Measurements from ENCODE around the gene CCDC192.
"Not testable (repeated sequence)": the region's sequence is repeated elsewhere in the genome, so short reads cannot be mapped to it uniquely, and the experiment has no call there.

CCDC192 gene

DNA sequence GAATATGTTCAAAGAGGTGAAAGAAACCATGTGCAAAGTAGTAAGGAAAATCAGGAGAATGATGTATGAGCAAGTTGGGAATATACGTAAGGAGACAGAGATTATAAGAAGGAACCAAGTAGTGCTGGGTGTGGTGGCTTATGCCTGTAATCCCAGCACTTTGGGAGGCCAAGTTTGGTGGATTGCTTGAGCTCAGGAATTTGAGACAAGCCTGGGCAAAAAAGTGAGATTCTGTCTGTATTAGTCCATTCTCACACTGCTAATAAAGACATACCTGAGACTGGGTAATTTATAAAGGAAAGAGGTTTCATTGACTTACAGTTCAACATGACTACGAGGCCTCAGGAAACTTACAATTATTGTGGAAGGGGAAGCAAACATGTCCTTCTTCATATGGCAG, 88.7 kb downstream of the CCDC192 start:
- not testable (repeated sequence) for H3K9me3 ChIP-seq (ENCODE audit: control insufficient read depth in 2 of 2, low read length in 2 of 2); H3K27me3 ChIP-seq (ENCODE audit: control insufficient read depth in 1 of 2, insufficient read depth in 2 of 2, low read length in 2 of 2); H3K4me3 ChIP-seq (ENCODE audit: low read length in 2 of 2); H3K27ac ChIP-seq (ENCODE audit: low read length); H3K36me3 ChIP-seq (ENCODE audit: control insufficient read depth in 2 of 2, insufficient read depth in 2 of 2, low read length in 2 of 2); H3K4me1 ChIP-seq (ENCODE audit: control insufficient read depth, insufficient read depth, low read length); H3K9ac ChIP-seq (ENCODE audit: low read length in 2 of 2)

DNA sequence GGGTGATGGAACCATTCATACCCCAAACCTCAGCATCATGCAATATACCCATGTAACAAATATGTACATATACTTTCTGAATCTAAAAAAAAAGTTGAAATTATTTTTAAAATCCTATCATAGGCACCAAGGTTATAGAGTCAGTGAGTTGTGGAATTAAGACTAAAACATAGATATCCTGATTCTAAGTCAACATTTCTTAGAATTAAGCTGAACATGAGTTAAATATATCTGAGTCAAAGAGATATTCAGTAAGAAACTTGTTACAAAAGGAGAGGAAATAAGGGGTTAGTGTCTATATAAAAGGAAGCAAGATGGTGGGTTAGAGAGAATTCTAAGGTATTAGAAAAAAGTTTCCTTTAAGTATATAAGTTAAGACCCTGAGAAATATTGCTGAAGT, 89.9 kb downstream of the CCDC192 start:
- no peaks in the 10 kb centered on the region for H3K4me1 ChIP-seq (ENCODE audit: control insufficient read depth, insufficient read depth, low read length)
- H3K27ac ChIP-seq (ENCODE audit: low read length) = no peak overlapping the region
- H3K27me3 ChIP-seq (ENCODE audit: control insufficient read depth in 1 of 2, insufficient read depth in 2 of 2, low read length in 2 of 2) = no peaks in the 10 kb centered on the region
- no peaks in the 10 kb centered on the region for H3K36me3 ChIP-seq (ENCODE audit: control insufficient read depth in 2 of 2, insufficient read depth in 2 of 2, low read length in 2 of 2)
- no peak overlapping the region for H3K9ac ChIP-seq (ENCODE audit: low read length in 2 of 2)
- H3K4me3 ChIP-seq (ENCODE audit: low read length in 2 of 2) = no peak overlapping the region
- peaks cover 0 to 7% of the 10 kb centered on the region in 2 donors for H3K9me3 ChIP-seq (ENCODE audit: control insufficient read depth in 2 of 2, low read length in 2 of 2)

DNA sequence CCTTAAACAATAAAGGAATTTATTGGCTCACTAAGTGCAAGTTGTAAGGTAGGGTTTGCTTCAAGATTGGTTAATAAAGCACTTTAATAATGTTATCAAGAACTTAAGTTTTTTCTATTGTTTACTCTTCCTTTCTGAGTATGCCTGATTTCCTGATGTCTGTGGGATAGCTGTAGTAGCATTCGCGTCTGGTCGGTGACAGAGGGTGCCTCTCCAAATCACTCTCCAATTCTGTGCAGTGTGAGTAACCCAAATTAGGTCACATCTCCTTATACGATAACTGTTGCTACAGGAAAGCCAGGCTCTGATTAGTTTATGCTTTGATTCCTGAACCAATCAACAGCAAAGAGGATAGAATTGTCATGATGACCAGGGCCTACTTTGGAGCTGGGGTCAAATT, 90.7 kb downstream of the CCDC192 start:
- Histone ChIP-seq H3K4me3 (ENCODE audit: low read length in 2 of 2) (no peak overlapping the region), H3K27ac (ENCODE audit: low read length) (no peak overlapping the region), H3K9me3 (ENCODE audit: control insufficient read depth in 2 of 2, low read length in 2 of 2) (peaks cover 0 to 7% of the 10 kb centered on the region in 2 donors), H3K9ac (ENCODE audit: low read length in 2 of 2) (no peak overlapping the region), H3K4me1 (ENCODE audit: control insufficient read depth, insufficient read depth, low read length) (no peaks in the 10 kb centered on the region), H3K27me3 (ENCODE audit: control insufficient read depth in 1 of 2, insufficient read depth in 2 of 2, low read length in 2 of 2) (no peaks in the 10 kb centered on the region), H3K36me3 (ENCODE audit: control insufficient read depth in 2 of 2, insufficient read depth in 2 of 2, low read length in 2 of 2) (no peaks in the 10 kb centered on the region)

DNA sequence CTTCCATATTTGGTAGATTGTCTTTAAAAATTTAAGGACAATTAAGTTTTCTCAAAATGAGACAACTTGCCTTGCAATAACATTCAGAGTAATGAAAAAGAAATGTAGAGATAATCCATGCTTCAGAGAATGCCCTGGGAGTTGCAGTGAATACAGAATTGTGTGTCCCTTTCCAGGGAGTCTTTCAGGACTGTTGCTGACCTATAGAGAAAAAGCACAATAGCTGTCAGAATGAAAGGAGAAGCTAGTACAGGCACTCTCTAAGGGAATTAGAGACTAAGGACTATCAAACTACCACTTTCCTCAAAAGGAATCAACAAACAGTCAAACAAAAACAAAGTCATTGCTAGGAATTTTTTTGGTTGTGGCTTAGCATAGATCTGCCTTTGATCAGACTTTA, 93.0 kb downstream of the CCDC192 start:
- H3K36me3 ChIP-seq (ENCODE audit: control insufficient read depth in 2 of 2, insufficient read depth in 2 of 2, low read length in 2 of 2) = no peaks in the 10 kb centered on the region
- no peak overlapping the region for H3K27ac ChIP-seq (ENCODE audit: low read length)
- peaks cover 0 to 7% of the 10 kb centered on the region in 2 donors for H3K9me3 ChIP-seq (ENCODE audit: control insufficient read depth in 2 of 2, low read length in 2 of 2)
- no peak overlapping the region for H3K9ac ChIP-seq (ENCODE audit: low read length in 2 of 2)
- no peaks in the 10 kb centered on the region for H3K27me3 ChIP-seq (ENCODE audit: control insufficient read depth in 1 of 2, insufficient read depth in 2 of 2, low read length in 2 of 2)
- no peaks in the 10 kb centered on the region for H3K4me1 ChIP-seq (ENCODE audit: control insufficient read depth, insufficient read depth, low read length)
- H3K4me3 ChIP-seq (ENCODE audit: low read length in 2 of 2) = no peak overlapping the region

DNA sequence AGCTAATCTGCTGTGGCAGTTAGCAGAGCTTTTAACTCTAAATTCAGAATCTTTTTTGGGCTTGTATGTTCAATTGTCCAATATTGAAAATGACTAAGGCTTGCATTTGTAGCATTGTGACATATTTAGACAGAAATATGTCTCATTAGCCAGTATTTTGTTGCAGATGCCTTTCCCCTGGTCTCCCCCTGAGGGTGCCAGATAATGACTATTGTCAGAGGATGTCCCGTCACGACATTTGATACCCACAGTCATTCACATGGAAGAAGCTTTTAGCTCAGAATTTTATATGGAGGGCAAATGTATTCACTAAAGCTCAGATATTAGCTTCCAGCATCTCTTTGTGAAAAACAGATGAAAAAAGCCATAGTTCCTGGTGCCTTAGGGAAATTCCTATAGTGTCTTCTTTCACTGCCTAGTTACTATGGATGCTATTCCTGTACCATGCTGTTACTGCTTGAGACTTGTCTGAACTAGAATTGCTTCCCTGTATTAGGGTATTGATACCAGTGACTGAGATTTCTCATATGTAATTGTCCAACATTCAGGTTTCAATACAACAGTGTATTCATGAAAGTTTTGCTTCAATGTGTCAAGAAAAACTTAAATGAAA, 96.2 kb downstream of the CCDC192 start:
- no peaks in the 10 kb centered on the region for H3K36me3 ChIP-seq (ENCODE audit: control insufficient read depth in 2 of 2, insufficient read depth in 2 of 2, low read length in 2 of 2)
- peaks cover 8% of the 10 kb centered on the region for H3K4me1 ChIP-seq (ENCODE audit: control insufficient read depth, insufficient read depth, low read length)
- no peak overlapping the region for H3K4me3 ChIP-seq (ENCODE audit: low read length in 2 of 2)
- no peak overlapping the region for H3K9ac ChIP-seq (ENCODE audit: low read length in 2 of 2)
- no peaks in the 10 kb centered on the region for H3K27me3 ChIP-seq (ENCODE audit: control insufficient read depth in 1 of 2, insufficient read depth in 2 of 2, low read length in 2 of 2)
- H3K9me3 ChIP-seq (ENCODE audit: control insufficient read depth in 2 of 2, low read length in 2 of 2) = no peaks in the 10 kb centered on the region
- no peak overlapping the region for H3K27ac ChIP-seq (ENCODE audit: low read length)

DNA sequence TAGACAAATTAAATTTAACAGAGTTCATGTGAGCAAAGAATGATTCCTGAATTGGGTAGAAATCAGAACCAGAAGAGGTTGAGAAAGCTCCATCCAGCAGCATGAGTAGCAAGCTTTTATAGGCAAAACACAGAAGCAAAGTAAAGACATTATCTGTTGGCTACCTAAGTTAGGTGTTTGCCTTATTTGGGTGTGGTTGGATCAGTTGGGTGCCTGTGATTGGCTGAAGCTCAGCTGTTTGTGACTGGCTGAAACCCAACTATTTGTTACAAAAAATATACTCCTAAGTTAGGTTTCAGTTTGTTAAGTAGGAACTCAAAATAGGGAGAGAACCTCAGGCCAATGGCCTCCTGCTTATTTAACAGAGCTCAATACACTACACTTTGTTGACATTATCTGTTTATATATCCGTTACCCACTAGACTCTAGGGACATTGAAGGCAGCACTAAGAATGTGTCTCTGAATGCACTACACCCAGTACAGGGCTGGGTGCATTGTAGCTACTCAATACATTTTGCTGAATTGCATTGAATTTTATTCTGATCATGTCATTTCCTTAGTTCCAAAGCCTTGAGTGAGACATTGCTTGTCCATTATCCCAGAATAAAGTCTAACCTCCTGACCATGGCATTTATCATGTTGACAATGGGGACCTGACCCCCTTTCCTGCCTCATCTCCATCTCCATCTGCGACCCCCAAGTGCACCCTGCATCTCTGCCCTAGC, 98.7 kb downstream of the CCDC192 start:
- peaks cover 8% of the 10 kb centered on the region for H3K4me1 ChIP-seq (ENCODE audit: control insufficient read depth, insufficient read depth, low read length)
- H3K4me3 ChIP-seq (ENCODE audit: low read length in 2 of 2) = peak overlapping the region in 1 of 2 donors; percentile 31
- H3K36me3 ChIP-seq (ENCODE audit: control insufficient read depth in 2 of 2, insufficient read depth in 2 of 2, low read length in 2 of 2) = no peaks in the 10 kb centered on the region
- H3K9ac ChIP-seq (ENCODE audit: low read length in 2 of 2) = no peak overlapping the region
- no peaks in the 10 kb centered on the region for H3K9me3 ChIP-seq (ENCODE audit: control insufficient read depth in 2 of 2, low read length in 2 of 2)
- no peak overlapping the region for H3K27ac ChIP-seq (ENCODE audit: low read length)
- H3K27me3 ChIP-seq (ENCODE audit: control insufficient read depth in 1 of 2, insufficient read depth in 2 of 2, low read length in 2 of 2) = no peaks in the 10 kb centered on the region

DNA sequence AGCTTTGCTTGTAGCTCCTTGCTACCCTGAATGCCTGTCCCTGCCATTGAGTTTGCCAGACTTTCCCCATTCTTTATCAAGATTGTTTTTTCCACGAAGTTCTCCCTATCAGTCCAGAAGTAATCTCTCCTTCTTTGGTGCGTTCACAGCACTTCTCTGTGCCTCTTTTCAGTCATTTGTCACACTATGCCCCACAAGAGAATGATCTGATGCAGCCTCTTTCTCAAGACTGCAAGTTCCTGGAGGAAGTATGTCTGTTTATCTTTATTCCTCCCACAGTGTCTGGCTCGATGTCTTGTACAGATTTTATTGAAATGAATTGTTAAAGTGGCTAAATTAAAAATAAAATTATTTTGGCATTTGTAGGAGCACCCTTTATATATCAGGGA, 99.3 kb downstream of the CCDC192 start:
- Histone ChIP-seq H3K4me1 (ENCODE audit: control insufficient read depth, insufficient read depth, low read length) (peaks cover 8% of the 10 kb centered on the region), H3K27me3 (ENCODE audit: control insufficient read depth in 1 of 2, insufficient read depth in 2 of 2, low read length in 2 of 2) (no peaks in the 10 kb centered on the region), H3K27ac (ENCODE audit: low read length) (no peak overlapping the region), H3K4me3 (ENCODE audit: low read length in 2 of 2) (no peak overlapping the region), H3K9ac (ENCODE audit: low read length in 2 of 2) (no peak overlapping the region), H3K36me3 (ENCODE audit: control insufficient read depth in 2 of 2, insufficient read depth in 2 of 2, low read length in 2 of 2) (no peaks in the 10 kb centered on the region), H3K9me3 (ENCODE audit: control insufficient read depth in 2 of 2, low read length in 2 of 2) (no peaks in the 10 kb centered on the region)

DNA sequence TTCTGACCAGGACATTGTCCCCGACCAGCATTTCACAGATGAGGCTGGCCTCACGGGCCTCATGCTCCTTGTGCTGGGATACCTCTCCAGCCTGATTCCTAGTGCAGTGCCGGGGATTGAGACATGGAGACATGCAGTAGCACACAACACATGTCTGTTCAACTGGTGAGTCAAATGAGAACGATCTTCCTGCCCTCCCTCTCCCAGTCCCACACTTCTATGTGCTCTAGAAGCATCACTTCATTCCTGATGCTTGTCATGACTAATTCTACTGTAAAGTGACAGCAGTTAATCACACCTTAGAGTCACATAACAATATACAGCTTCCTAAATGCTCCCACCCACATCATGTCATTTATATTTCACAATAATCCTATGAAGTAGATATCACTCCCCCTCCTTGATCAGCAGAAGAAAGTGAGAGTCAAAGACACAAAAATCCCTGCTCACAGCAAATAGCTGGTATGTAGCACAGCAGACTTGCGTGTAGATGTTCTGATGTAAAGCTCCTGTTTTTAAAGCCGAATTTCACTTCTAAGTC, 101.8 kb downstream of the CCDC192 start:
- no peaks in the 10 kb centered on the region for H3K36me3 ChIP-seq (ENCODE audit: control insufficient read depth in 2 of 2, insufficient read depth in 2 of 2, low read length in 2 of 2)
- H3K4me1 ChIP-seq (ENCODE audit: control insufficient read depth, insufficient read depth, low read length) = peaks cover 8% of the 10 kb centered on the region
- H3K27ac ChIP-seq (ENCODE audit: low read length) = no peak overlapping the region
- no peak overlapping the region for H3K4me3 ChIP-seq (ENCODE audit: low read length in 2 of 2)
- H3K9ac ChIP-seq (ENCODE audit: low read length in 2 of 2) = no peak overlapping the region
- H3K9me3 ChIP-seq (ENCODE audit: control insufficient read depth in 2 of 2, low read length in 2 of 2) = no peaks in the 10 kb centered on the region
- no peaks in the 10 kb centered on the region for H3K27me3 ChIP-seq (ENCODE audit: control insufficient read depth in 1 of 2, insufficient read depth in 2 of 2, low read length in 2 of 2)

DNA sequence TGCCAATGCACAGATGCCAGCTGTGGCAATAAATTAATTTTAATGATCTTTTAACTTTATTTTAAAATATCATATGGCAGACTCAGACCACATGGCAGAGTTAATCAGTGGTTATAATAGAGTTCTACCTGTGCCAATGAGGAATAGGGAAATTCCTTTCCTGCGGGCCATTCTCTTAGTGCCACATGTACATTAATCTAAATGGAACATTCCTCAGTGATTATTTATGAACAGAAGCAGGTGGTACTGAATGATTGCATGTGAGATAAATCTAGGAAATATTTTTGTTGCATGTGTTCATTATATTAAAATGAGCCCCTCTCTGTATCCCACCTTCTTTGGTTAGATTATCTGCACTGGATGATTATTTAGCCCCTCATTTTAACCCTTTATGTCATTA, 102.3 kb downstream of the CCDC192 start:
- Histone ChIP-seq H3K4me1 (ENCODE audit: control insufficient read depth, insufficient read depth, low read length) (peaks cover 8% of the 10 kb centered on the region), H3K27ac (ENCODE audit: low read length) (no peak overlapping the region), H3K27me3 (ENCODE audit: control insufficient read depth in 1 of 2, insufficient read depth in 2 of 2, low read length in 2 of 2) (no peaks in the 10 kb centered on the region), H3K9me3 (ENCODE audit: control insufficient read depth in 2 of 2, low read length in 2 of 2) (no peaks in the 10 kb centered on the region), H3K4me3 (ENCODE audit: low read length in 2 of 2) (no peak overlapping the region), H3K36me3 (ENCODE audit: control insufficient read depth in 2 of 2, insufficient read depth in 2 of 2, low read length in 2 of 2) (no peaks in the 10 kb centered on the region), H3K9ac (ENCODE audit: low read length in 2 of 2) (no peak overlapping the region)

DNA sequence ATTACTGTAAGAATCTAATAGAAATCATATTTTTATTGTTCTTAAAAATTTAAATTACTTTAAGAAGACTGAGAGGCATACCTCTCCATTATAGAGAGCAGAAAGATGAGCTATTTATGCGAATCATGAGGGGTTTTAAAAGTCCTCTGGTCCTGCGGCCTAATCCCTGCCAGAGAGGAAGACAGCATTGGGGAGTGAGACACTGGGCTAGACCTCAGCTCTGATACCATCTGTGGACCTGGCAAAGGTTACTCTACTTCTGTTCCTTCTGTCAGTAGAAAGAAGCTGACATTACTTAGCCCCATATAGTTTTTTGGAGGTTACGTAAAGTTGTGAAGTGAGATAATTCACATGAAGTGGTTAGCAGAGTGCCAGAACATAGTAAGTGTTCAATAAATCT, 103.6 kb downstream of the CCDC192 start:
- H3K27ac ChIP-seq (ENCODE audit: low read length) = no peak overlapping the region
- H3K9ac ChIP-seq (ENCODE audit: low read length in 2 of 2) = no peak overlapping the region
- H3K36me3 ChIP-seq (ENCODE audit: control insufficient read depth in 2 of 2, insufficient read depth in 2 of 2, low read length in 2 of 2) = no peaks in the 10 kb centered on the region
- no peaks in the 10 kb centered on the region for H3K9me3 ChIP-seq (ENCODE audit: control insufficient read depth in 2 of 2, low read length in 2 of 2)
- H3K4me3 ChIP-seq (ENCODE audit: low read length in 2 of 2) = no peak overlapping the region
- H3K27me3 ChIP-seq (ENCODE audit: control insufficient read depth in 1 of 2, insufficient read depth in 2 of 2, low read length in 2 of 2) = no peaks in the 10 kb centered on the region
- H3K4me1 ChIP-seq (ENCODE audit: control insufficient read depth, insufficient read depth, low read length) = peaks cover 7% of the 10 kb centered on the region

DNA sequence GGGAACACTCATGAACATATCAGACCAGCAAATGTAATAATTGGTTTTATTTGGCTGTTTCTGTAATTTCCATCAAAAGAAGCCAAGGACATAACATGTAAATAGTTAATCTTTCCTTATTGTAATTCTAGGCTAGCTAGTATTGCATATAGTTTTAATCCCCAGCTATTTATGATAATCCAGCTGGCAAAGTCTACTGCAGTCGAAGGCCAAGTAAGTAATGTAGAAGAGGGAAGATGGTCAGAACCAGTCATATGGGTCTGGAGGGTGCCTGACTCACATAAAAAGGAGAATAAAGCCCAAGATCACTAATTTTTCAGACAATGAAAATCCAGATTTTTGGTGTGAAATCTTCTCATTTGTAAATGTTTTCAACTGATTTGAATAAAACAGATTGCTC, 106.3 kb downstream of the CCDC192 start:
- no peaks in the 10 kb centered on the region for H3K27me3 ChIP-seq (ENCODE audit: control insufficient read depth in 1 of 2, insufficient read depth in 2 of 2, low read length in 2 of 2)
- no peak overlapping the region for H3K9ac ChIP-seq (ENCODE audit: low read length in 2 of 2)
- no peak overlapping the region for H3K27ac ChIP-seq (ENCODE audit: low read length)
- no peaks in the 10 kb centered on the region for H3K36me3 ChIP-seq (ENCODE audit: control insufficient read depth in 2 of 2, insufficient read depth in 2 of 2, low read length in 2 of 2)
- H3K4me1 ChIP-seq (ENCODE audit: control insufficient read depth, insufficient read depth, low read length) = peaks cover 12% of the 10 kb centered on the region
- H3K4me3 ChIP-seq (ENCODE audit: low read length in 2 of 2) = no peak overlapping the region
- H3K9me3 ChIP-seq (ENCODE audit: control insufficient read depth in 2 of 2, low read length in 2 of 2) = no peaks in the 10 kb centered on the region
